Osteoblast (primary cell): Measurements from ENCODE around the gene SEZ6L. TPM values are rescaled to one million over a fixed set of nuclear protein-coding genes. Genes with fewer than 3 reads are reported as not detected.
A peak's percentile ranks its signal among the peaks of the same experiment; 100 is the strongest.

Experiments used
- DNase-seq: peaks from one replicate; pipeline ENCODE4 v3.0.0; 2011; ENCODE audit warnings: low spot score, mixed read lengths; ENCODE audit not compliant: insufficient read length; ENCODE audit errors: missing footprints
- H2AFZ ChIP-seq: 2 replicates; pipeline ENCODE4 v1.6.0; 2011; ENCODE audit warnings: mild to moderate bottlenecking, low read length
- H3K27ac ChIP-seq: 2 replicates; pipeline ENCODE4 v1.5.1; 2011; ENCODE audit warnings: mild to moderate bottlenecking, low read depth, low read length, moderate library complexity
- H3K27me3 ChIP-seq: 2 replicates; pipeline ENCODE4 v1.6.0; 2012; ENCODE audit warnings: mild to moderate bottlenecking, control low read depth, inconsistent platforms, low read length, moderate library complexity; ENCODE audit not compliant: insufficient read depth
- H3K36me3 ChIP-seq: 2 replicates; pipeline ENCODE4 v1.5.1; 2011; ENCODE audit warnings: mild to moderate bottlenecking, low read length, control low read depth, moderate library complexity; ENCODE audit not compliant: insufficient read depth
- H3K4me1 ChIP-seq: 2 replicates; pipeline ENCODE4 v1.5.1; 2011; ENCODE audit warnings: mild to moderate bottlenecking, low read length, control low read depth, moderate library complexity; ENCODE audit not compliant: insufficient read depth
- H3K4me2 ChIP-seq: 2 replicates; pipeline ENCODE4 v1.6.0; 2011; ENCODE audit warnings: mild to moderate bottlenecking, low read length; ENCODE audit not compliant: insufficient read depth
- H3K4me3 ChIP-seq: fragments of 200-600 bp; sonication (generic); 3 replicates; pipeline ENCODE4 v1.5.1; 2012; ENCODE audit warnings: mild to moderate bottlenecking, low read length, inconsistent platforms; ENCODE audit not compliant: insufficient read depth
- H3K79me2 ChIP-seq: 2 replicates; pipeline ENCODE4 v1.6.0; 2012; ENCODE audit warnings: mild to moderate bottlenecking, low read length, control low read depth, inconsistent platforms; ENCODE audit not compliant: insufficient read depth
- H3K9me3 ChIP-seq: 2 replicates; pipeline ENCODE4 v1.5.1; 2011; ENCODE audit warnings: low read depth, low read length, control low read depth
- H4K20me1 ChIP-seq: 2 replicates; pipeline ENCODE4 v1.6.0; 2012; ENCODE audit warnings: mild to moderate bottlenecking, low read length, control low read depth; ENCODE audit not compliant: insufficient read depth
- CTCF ChIP-seq: IDR thresholded peaks from 2 replicates; pipeline ENCODE4 v1.5.1; 2011; ENCODE audit warnings: mild to moderate bottlenecking, low read depth, low read length, moderate library complexity; ENCODE audit errors: extremely low read depth
- total RNA-seq: library from RNA; depleted of rRNA; stranded (reverse); fragments of >200 nt; gene quantifications from 2 replicates; pipeline ENCODE4 v1.2.3, GENCODE V29; 2012

The SEZ6L gene
- total RNA-seq, 1 donor, result not detected

- peaks cover 9% of the 10 kb centered on the region for H3K27me3 ChIP-seq
- H4K20me1 ChIP-seq, result no peaks in the 10 kb centered on the region
- DNase-seq, result peak; percentile 86
- H3K9me3 ChIP-seq, result no peaks in the 10 kb centered on the region
- TF ChIP-seq CTCF, result peak; percentile 90
- H3K4me1 ChIP-seq, result peaks cover 4% of the 10 kb centered on the region
- H3K79me2 ChIP-seq, result no peaks in the 10 kb centered on the region
- no peak overlapping the region for H3K4me2 ChIP-seq
- no peak overlapping the region for H2AFZ ChIP-seq
- no peaks in the 10 kb centered on the region for H3K36me3 ChIP-seq
- no peak overlapping the region for H3K4me3 ChIP-seq
- H3K27ac ChIP-seq, result no peak overlapping the region
Measured at GRCh38 chr22:26367402-26368245, 198.4 kb downstream of the SEZ6L start.

- no peak for TF ChIP-seq CTCF
- H3K9me3 ChIP-seq, result no peaks in the 10 kb centered on the region
- H3K4me1 ChIP-seq, result no peaks in the 10 kb centered on the region
- no peak overlapping the region for H2AFZ ChIP-seq
- H3K36me3 ChIP-seq, result no peaks in the 10 kb centered on the region
- H3K4me2 ChIP-seq, result no peak overlapping the region
- peaks cover 49% of the 10 kb centered on the region for H3K27me3 ChIP-seq
- H3K4me3 ChIP-seq, result no peak overlapping the region
- no peaks in the 10 kb centered on the region for H3K79me2 ChIP-seq
- H4K20me1 ChIP-seq, result no peaks in the 10 kb centered on the region
- DNase-seq, result no peak
- no peak overlapping the region for H3K27ac ChIP-seq
Measured at GRCh38 chr22:26372890-26373289, 203.6 kb downstream of the SEZ6L start.

- Histone ChIP-seq H3K4me3 (no peak overlapping the region), H2AFZ (no peak overlapping the region), H3K4me2 (no peak overlapping the region), H3K36me3 (no peaks in the 10 kb centered on the region), H3K4me1 (no peaks in the 10 kb centered on the region), H4K20me1 (no peaks in the 10 kb centered on the region), H3K79me2 (no peaks in the 10 kb centered on the region), H3K9me3 (no peaks in the 10 kb centered on the region), H3K27me3 (peaks cover 47% of the 10 kb centered on the region), H3K27ac (no peak overlapping the region)
- peak; percentile 50 for DNase-seq
- no peak for TF ChIP-seq CTCF
Measured at GRCh38 chr22:26374391-26375026, 205.2 kb downstream of the SEZ6L start.

GRCh38 chr22:26377170-26377830 lies 208.0 kb downstream of the SEZ6L start:
- H3K27ac ChIP-seq, result no peak overlapping the region
- no peak overlapping the region for H3K4me3 ChIP-seq
- H3K4me1 ChIP-seq, result no peaks in the 10 kb centered on the region
- no peak for TF ChIP-seq CTCF
- no peaks in the 10 kb centered on the region for H3K9me3 ChIP-seq
- H3K79me2 ChIP-seq, result no peaks in the 10 kb centered on the region
- no peaks in the 10 kb centered on the region for H4K20me1 ChIP-seq
- peaks cover 62% of the 10 kb centered on the region for H3K27me3 ChIP-seq
- H2AFZ ChIP-seq, result peak overlapping the region; percentile 60
- H3K4me2 ChIP-seq, result peak overlapping the region; percentile 48
- no peaks in the 10 kb centered on the region for H3K36me3 ChIP-seq
- no peak for DNase-seq
